ENCODE results near the gene MEGF6.

Gene MEGF6

GRCh38 chr1:3463891-3464648, 147.2 kb downstream of the MEGF6 start:
- H3K4me3 ChIP-seq (replicated peaks; ENCODE audit: insufficient read depth, low read length) = no peak overlapping the region
- H3K27ac ChIP-seq (replicated peaks) = no peak overlapping the region
- no peaks in the 10 kb centered on the region for H3K27me3 ChIP-seq (ENCODE audit: insufficient read depth, poor library complexity, severe bottlenecking)
- DNase-seq (ENCODE audit: low read depth in 1 of 2, low spot score in 1 of 2) = no peak
- TF ChIP-seq GABPA (IDR thresholded peaks at IDR 0.05; ENCODE audit: low read depth) (no peak), POLR2AphosphoS5 (IDR thresholded peaks at IDR 0.05; ENCODE audit: low read depth) (no peak), REST (IDR thresholded peaks at IDR 0.05; ENCODE audit: insufficient replicate concordance, low read depth) (no peak), SPI1 (IDR thresholded peaks at IDR 0.05; ENCODE audit: borderline replicate concordance, low read depth) (no peak)
- TF ChIP-seq, protein P1, sequence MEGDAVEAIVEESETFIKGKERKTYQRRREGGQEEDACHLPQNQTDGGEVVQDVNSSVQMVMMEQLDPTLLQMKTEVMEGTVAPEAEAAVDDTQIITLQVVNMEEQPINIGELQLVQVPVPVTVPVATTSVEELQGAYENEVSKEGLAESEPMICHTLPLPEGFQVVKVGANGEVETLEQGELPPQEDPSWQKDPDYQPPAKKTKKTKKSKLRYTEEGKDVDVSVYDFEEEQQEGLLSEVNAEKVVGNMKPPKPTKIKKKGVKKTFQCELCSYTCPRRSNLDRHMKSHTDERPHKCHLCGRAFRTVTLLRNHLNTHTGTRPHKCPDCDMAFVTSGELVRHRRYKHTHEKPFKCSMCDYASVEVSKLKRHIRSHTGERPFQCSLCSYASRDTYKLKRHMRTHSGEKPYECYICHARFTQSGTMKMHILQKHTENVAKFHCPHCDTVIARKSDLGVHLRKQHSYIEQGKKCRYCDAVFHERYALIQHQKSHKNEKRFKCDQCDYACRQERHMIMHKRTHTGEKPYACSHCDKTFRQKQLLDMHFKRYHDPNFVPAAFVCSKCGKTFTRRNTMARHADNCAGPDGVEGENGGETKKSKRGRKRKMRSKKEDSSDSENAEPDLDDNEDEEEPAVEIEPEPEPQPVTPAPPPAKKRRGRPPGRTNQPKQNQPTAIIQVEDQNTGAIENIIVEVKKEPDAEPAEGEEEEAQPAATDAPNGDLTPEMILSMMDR (IDR thresholded peaks at IDR 0.05; ENCODE audit: insufficient read depth, low read length) = no peak

DNA sequence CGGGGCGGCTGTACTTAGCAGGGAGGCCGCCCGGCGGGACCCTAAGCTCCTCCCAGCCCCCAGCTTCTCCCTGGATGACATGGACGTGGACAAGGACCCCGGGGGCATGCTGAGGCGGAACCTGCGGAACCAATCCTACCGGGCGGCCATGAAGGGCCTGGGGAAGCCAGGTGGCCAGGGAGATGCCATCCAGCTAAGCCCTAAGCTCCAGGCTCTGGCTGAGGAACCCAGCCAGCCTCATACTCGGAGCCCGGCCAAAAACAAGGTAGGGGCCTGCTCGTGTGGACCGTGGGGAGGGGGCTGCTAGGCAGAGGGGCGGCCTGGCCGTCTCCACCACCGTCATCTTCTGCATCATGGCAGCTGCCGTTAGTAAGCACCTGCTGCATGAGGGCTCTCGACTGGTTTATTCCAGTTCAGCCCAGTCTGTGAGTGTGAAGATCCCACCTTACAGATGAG, 147.9 kb downstream of the MEGF6 start:
- Histone ChIP-seq H3K27me3 (ENCODE audit: insufficient read depth, poor library complexity, severe bottlenecking) (peaks cover 2% of the 10 kb centered on the region), H3K4me3 (replicated peaks; ENCODE audit: insufficient read depth, low read length) (no peak overlapping the region), H3K27ac (replicated peaks) (no peak overlapping the region)
- DNase-seq (ENCODE audit: low read depth in 1 of 2, low spot score in 1 of 2) = no peak
- no peak for TF ChIP-seq GABPA (IDR thresholded peaks at IDR 0.05; ENCODE audit: low read depth)
- TF ChIP-seq, protein P1 (IDR thresholded peaks at IDR 0.05; ENCODE audit: insufficient read depth, low read length) = no peak
- no peak for TF ChIP-seq REST (IDR thresholded peaks at IDR 0.05; ENCODE audit: insufficient replicate concordance, low read depth)
- no peak for TF ChIP-seq POLR2AphosphoS5 (IDR thresholded peaks at IDR 0.05; ENCODE audit: low read depth)
- TF ChIP-seq SPI1 (IDR thresholded peaks at IDR 0.05; ENCODE audit: borderline replicate concordance, low read depth) = no peak

DNA sequence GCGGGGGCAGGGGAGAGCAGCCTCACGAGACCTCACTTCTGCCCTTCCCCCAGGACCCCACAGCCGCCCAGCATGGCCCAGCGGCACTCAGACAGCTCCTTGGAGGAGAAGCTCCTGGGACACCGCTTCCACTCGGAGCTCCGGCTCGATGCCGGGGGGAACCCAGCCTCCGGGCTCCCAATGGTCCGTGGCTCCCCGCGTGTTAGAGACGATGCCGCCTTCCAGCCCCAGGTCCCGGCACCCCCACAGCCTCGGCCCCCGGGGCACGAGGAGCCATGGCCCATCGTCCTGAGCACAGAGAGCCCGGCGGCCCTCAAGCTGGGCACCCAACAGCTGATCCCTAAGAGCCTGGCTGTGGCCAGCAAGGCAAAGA, 148.3 kb downstream of the MEGF6 start:
- Histone ChIP-seq H3K27ac (replicated peaks) (no peak overlapping the region), H3K27me3 (ENCODE audit: insufficient read depth, poor library complexity, severe bottlenecking) (peaks cover 2% of the 10 kb centered on the region), H3K4me3 (replicated peaks; ENCODE audit: insufficient read depth, low read length) (no peak overlapping the region)
- TF ChIP-seq, protein P1 (IDR thresholded peaks at IDR 0.05; ENCODE audit: insufficient read depth, low read length) = no peak
- TF ChIP-seq GABPA (IDR thresholded peaks at IDR 0.05; ENCODE audit: low read depth) (no peak), REST (IDR thresholded peaks at IDR 0.05; ENCODE audit: insufficient replicate concordance, low read depth) (no peak), POLR2AphosphoS5 (IDR thresholded peaks at IDR 0.05; ENCODE audit: low read depth) (no peak), SPI1 (IDR thresholded peaks at IDR 0.05; ENCODE audit: borderline replicate concordance, low read depth) (no peak)
- DNase-seq (ENCODE audit: low read depth in 1 of 2, low spot score in 1 of 2) = no peak
